Gastroesophageal sphincter (tissue), 3 donors: ENCODE measurements around the gene SLC22A2.

Experiments used
- CTCF ChIP-seq, 4 experiments: fragments of 200-600 bp in 2 of 4; fragments of 450-650 bp in 2 of 4; sonication (generic) in 1 of 4; IDR thresholded peaks; one replicate each; pipeline ENCODE4 v1.5.1; 2017 to 2019; ENCODE audit warnings: antibody characterized with exemption in 4 of 4, mild to moderate bottlenecking in 2 of 4, moderate library complexity in 2 of 4
- EP300 ChIP-seq: sonication (generic); formaldehyde crosslinking; IDR thresholded peaks from one replicate; pipeline ENCODE4 v1.6.1; 2017; ENCODE audit warnings: antibody characterized with exemption, mild to moderate bottlenecking
- POLR2A ChIP-seq, 2 donors: fragments of 450-650 bp; IDR thresholded peaks; one replicate each; pipeline ENCODE4 v1.6.1; 2017; ENCODE audit warnings: antibody characterized with exemption in 2 of 2, mild to moderate bottlenecking in 2 of 2, moderate library complexity in 1 of 2
- POLR2AphosphoS5 ChIP-seq: sonication (generic); formaldehyde crosslinking; IDR thresholded peaks from one replicate; pipeline ENCODE4 v1.6.1; 2017; ENCODE audit warnings: antibody characterized with exemption

- no peak for TF ChIP-seq POLR2AphosphoS5
- TF ChIP-seq CTCF (IDR thresholded peaks at IDR 0.05), result no peak
- no peak for TF ChIP-seq POLR2A (IDR thresholded peaks at IDR 0.05)
- TF ChIP-seq EP300, result no peak
Measured at GRCh38 chr6:160238278-160238711, 20.3 kb downstream of the SLC22A2 start.
